Natural killer cell (primary cell): Measurements from ENCODE around the gene ZNF674. TPM values are rescaled to one million over a fixed set of nuclear protein-coding genes. Genes with fewer than 3 reads are reported as not detected.
A peak's percentile ranks its signal among the peaks of the same experiment; 100 is the strongest.

Experiments used
- ATAC-seq, 3 donors: fragments of 150-1000 bp in 2 of 3; fragments of 200-7000 bp in 1 of 3; cut with Tn5 transposase; 1 replicate in 1 of 3; 2 replicates in 2 of 3; pipeline ENCODE4 v1.10.0; 2021; ENCODE audit warnings: mild to moderate bottlenecking in 2 of 3, moderate library complexity in 2 of 3
- DNase-seq, 2 donors: peaks; one replicate each; pipeline versions ENCODE4 v3.0.0 to v3.0.0-alpha.2; 2013 to 2021; ENCODE audit warnings: mixed read lengths in 1 of 2
- H3K27ac ChIP-seq: one replicate; pipeline ENCODE4 v1.5.1; 2013; ENCODE audit warnings: mild to moderate bottlenecking, low read length
- H3K27me3 ChIP-seq: one replicate; pipeline ENCODE4 v1.6.1; 2013; ENCODE audit warnings: low read length; ENCODE audit not compliant: control insufficient read depth, insufficient read depth
- H3K36me3 ChIP-seq: one replicate; pipeline ENCODE4 v1.6.1; 2013; ENCODE audit warnings: low read length; ENCODE audit not compliant: control insufficient read depth, insufficient read depth
- H3K4me1 ChIP-seq: one replicate; pipeline ENCODE4 v1.6.1; 2013; ENCODE audit warnings: low read length; ENCODE audit not compliant: control insufficient read depth, insufficient read depth
- H3K4me3 ChIP-seq: one replicate; pipeline ENCODE4 v1.5.1; 2013; ENCODE audit warnings: low read length
- H3K9me3 ChIP-seq: one replicate; pipeline ENCODE4 v1.6.1; 2013; ENCODE audit warnings: low read length; ENCODE audit not compliant: control insufficient read depth, insufficient read depth
- H3K27ac Mint-ChIP-seq, 2 donors: one replicate each; pipeline ENCODE4 v1.8.0; 2022; ENCODE audit warnings: mild to moderate bottlenecking in 2 of 2, mixed read lengths in 2 of 2, moderate library complexity in 1 of 2
- H3K27me3 Mint-ChIP-seq, 2 donors: one replicate each; pipeline ENCODE4 v1.8.0; 2022; ENCODE audit warnings: low read depth in 2 of 2, mixed read lengths in 2 of 2
- H3K36me3 Mint-ChIP-seq: one replicate; pipeline ENCODE4 v1.8.0; 2022; ENCODE audit warnings: mixed read lengths
- H3K4me1 Mint-ChIP-seq, 2 donors: one replicate each; pipeline ENCODE4 v1.8.0; 2022; ENCODE audit warnings: mixed read lengths in 2 of 2
- H3K4me3 Mint-ChIP-seq: one replicate; pipeline ENCODE4 v1.8.0; 2022; ENCODE audit warnings: mild to moderate bottlenecking, moderate library complexity, mixed read lengths
- H3K9me3 Mint-ChIP-seq, 2 donors: one replicate each; pipeline ENCODE4 v1.8.0; 2022; ENCODE audit warnings: mixed read lengths in 2 of 2
- CTCF ChIP-seq: fragments of 200-600 bp; IDR thresholded peaks from one replicate; pipeline ENCODE4 v1.8.0; 2022; ENCODE audit warnings: antibody characterized with exemption
- WGBS: methylation state at CpG from one replicate; pipeline ENCODE4 v1.1.7; 2013; ENCODE audit warnings: missing lambda C conversion rate; ENCODE audit not compliant: insufficient coverage; 5-methylcytosine and 5-hydroxymethylcytosine counted together
- intact Hi-C: fragments of 100-400 bp; cut with micrococcal nuclease; formaldehyde crosslinking; loops from one replicate; pipeline ENCODE4 v1.14.2; 2022
- total RNA-seq, 4 donors: library from RNA; stranded (reverse); fragments of 120-200 nt in 1 of 4; gene quantifications; one replicate each; pipeline versions ENCODE4 v1.2.3 to v1.2.4, GENCODE V29; 2013 to 2022

ZNF674 gene
- total RNA-seq, 3 donors from 2014 or later (not counting 1 experiment from before 2014, with no cell fraction given), result 2.5 to 5.3 (median 3.4) TPM

GRCh38 chrX:46582325-46582724 lies 37.1 kb upstream of the ZNF674 start:
- H3K4me3 ChIP-seq, result no peak overlapping the region
- Mint-ChIP-seq H3K27ac (no peak overlapping the region), H3K36me3 (no peaks in the 10 kb centered on the region), H3K4me3 (no peak overlapping the region), H3K9me3 (no peaks in the 10 kb centered on the region), H3K27me3 (no peaks in the 10 kb centered on the region), H3K4me1 (no peaks in the 10 kb centered on the region)
- H3K27ac ChIP-seq, result no peak overlapping the region
- intact Hi-C loops, result no loop called here
- H3K4me1 ChIP-seq, result no peaks in the 10 kb centered on the region
- DNase-seq (no peak), ATAC-seq (no peak)
- H3K9me3 ChIP-seq, result no peaks in the 10 kb centered on the region
- no peak for TF ChIP-seq CTCF
- no peaks in the 10 kb centered on the region for H3K36me3 ChIP-seq
- no peaks in the 10 kb centered on the region for H3K27me3 ChIP-seq
- 100% methylated on average over 1 of the region's 3 CpGs for WGBS

GRCh38 chrX:46580613-46581012 lies 35.4 kb upstream of the ZNF674 start:
- no peak overlapping the region for H3K4me3 Mint-ChIP-seq
- peaks cover 9% of the 10 kb centered on the region for H3K4me1 ChIP-seq
- no peak for DNase-seq
- H3K27ac Mint-ChIP-seq, result no peak overlapping the region
- H3K4me3 ChIP-seq, result no peak overlapping the region
- ATAC-seq, result no peak
- no peaks in the 10 kb centered on the region for H3K36me3 ChIP-seq
- intact Hi-C loops, result no loop called here
- H3K36me3 Mint-ChIP-seq, result no peaks in the 10 kb centered on the region
- H3K9me3 ChIP-seq, result no peaks in the 10 kb centered on the region
- H3K27me3 Mint-ChIP-seq, result no peaks in the 10 kb centered on the region
- TF ChIP-seq CTCF, result no peak
- peaks cover 5 to 11% of the 10 kb centered on the region in 2 donors for H3K4me1 Mint-ChIP-seq
- 94% methylated on average over 3 of the region's 6 CpGs for WGBS
- H3K9me3 Mint-ChIP-seq, result no peaks in the 10 kb centered on the region
- H3K27me3 ChIP-seq, result no peaks in the 10 kb centered on the region
- H3K27ac ChIP-seq, result no peak overlapping the region

GRCh38 chrX:46579250-46579649 lies 34.0 kb upstream of the ZNF674 start:
- no peaks in the 10 kb centered on the region for H3K36me3 Mint-ChIP-seq
- Histone ChIP-seq H3K36me3 (no peaks in the 10 kb centered on the region), H3K4me3 (no peak overlapping the region), H3K4me1 (peaks cover 15% of the 10 kb centered on the region), H3K27me3 (no peaks in the 10 kb centered on the region), H3K9me3 (no peaks in the 10 kb centered on the region), H3K27ac (no peak overlapping the region)
- peaks cover 5 to 15% of the 10 kb centered on the region in 2 donors for H3K4me1 Mint-ChIP-seq
- no peak for ATAC-seq
- no peaks in the 10 kb centered on the region for H3K27me3 Mint-ChIP-seq
- no peak for TF ChIP-seq CTCF
- no peak overlapping the region for H3K27ac Mint-ChIP-seq
- DNase-seq, result no peak
- 100% methylated on average over 1 of the region's 1 CpG for WGBS
- no peak overlapping the region for H3K4me3 Mint-ChIP-seq
- H3K9me3 Mint-ChIP-seq, result no peaks in the 10 kb centered on the region
- intact Hi-C loops, result no loop called here

GRCh38 chrX:46577221-46578005 lies 32.2 kb upstream of the ZNF674 start:
- no peak overlapping the region for H3K27ac ChIP-seq
- intact Hi-C loops, result no loop called here
- 90% methylated on average over 4 of the region's 7 CpGs for WGBS
- Mint-ChIP-seq H3K4me1 (peaks cover 15 to 23% of the 10 kb centered on the region in 2 donors), H3K27ac (no peak overlapping the region), H3K4me3 (peak overlapping the region; percentile 35), H3K27me3 (no peaks in the 10 kb centered on the region), H3K9me3 (no peaks in the 10 kb centered on the region), H3K36me3 (no peaks in the 10 kb centered on the region)
- ATAC-seq (no peak), DNase-seq (no peak)
- no peaks in the 10 kb centered on the region for H3K36me3 ChIP-seq
- H3K4me3 ChIP-seq, result no peak overlapping the region
- TF ChIP-seq CTCF, result no peak
- peaks cover 22% of the 10 kb centered on the region for H3K4me1 ChIP-seq
- no peaks in the 10 kb centered on the region for H3K27me3 ChIP-seq
- no peaks in the 10 kb centered on the region for H3K9me3 ChIP-seq
